NCI-H146 treated with DMSO at 0.1 percent for 48 hours (cell line): Measurements from ENCODE around the gene MLF2.

Source experiments
- DNase-seq: peaks from one replicate; lab custom pipeline; 2025; ENCODE audit not compliant: unreplicated experiment; lab: John Stamatoyannopoulos, UW

The MLF2 gene

GRCh38 chr12:6778574-6779550, 25.9 kb upstream of the MLF2 start:
- DNase-seq: peak; percentile 96

DNA sequence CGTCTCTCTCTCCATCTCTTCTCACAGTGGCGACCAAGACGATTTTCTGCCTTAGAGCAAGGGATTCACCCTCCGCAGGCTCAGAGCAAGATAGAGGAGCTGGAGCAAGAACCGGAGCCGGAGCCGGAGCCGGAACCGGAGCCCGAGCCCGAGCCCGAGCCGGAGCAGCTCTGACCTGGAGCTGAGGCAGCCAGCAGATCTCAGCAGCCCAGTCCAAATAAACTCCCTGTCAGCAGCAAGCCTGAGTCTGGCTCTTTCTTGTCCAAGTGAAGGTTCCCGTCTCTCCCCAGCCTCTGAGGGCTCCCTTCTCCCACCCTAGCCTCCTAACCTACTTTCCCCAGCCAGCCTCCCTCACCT, 25.3 kb upstream of the MLF2 start:
- DNase-seq: no peak

- no peak for DNase-seq
Measured at GRCh38 chr12:6777386-6777785, 24.4 kb upstream of the MLF2 start.

DNA sequence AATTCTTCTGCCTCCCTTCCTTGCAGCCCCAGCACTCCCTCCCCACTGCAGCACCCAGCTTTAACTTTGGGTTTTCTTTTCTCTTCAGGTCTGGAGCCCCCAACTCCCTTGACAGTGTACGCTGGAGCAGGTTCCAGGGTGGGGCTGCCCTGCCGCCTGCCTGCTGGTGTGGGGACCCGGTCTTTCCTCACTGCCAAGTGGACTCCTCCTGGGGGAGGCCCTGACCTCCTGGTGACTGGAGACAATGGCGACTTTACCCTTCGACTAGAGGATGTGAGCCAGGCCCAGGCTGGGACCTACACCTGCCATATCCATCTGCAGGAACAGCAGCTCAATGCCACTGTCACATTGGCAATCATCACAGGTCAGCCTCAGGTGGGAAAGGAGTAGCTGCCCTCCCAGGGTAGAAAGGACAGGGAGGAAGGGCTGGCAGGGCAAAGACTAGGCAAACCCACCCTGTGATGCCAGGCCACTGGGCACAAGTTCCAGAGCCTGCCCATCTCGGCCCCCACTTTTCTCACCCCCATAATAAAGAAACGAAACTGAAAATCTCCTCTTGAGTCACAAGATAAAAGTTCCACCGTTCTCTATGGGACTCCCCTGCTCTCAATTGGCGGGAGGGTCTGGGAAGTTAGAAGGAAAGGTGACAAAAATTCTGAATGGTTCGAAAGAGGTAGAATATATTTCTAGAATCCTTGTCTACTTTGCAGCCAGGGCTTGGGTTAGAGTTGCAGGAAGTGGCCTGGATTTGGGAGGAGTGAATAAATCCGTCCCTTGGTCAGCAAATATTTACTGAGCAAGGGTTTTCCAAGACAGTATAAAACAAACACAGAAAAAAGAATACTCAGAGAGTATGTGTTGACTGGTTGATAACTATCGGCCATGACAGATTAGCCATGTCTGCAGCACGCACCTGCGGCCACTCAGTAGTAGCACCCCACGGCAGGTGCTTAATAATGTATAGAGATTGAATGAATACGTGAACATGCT, 22.5 kb upstream of the MLF2 start:
- no peak for DNase-seq

GRCh38 chr12:6774499-6775062, 21.6 kb upstream of the MLF2 start:
- DNase-seq: no peak

DNA sequence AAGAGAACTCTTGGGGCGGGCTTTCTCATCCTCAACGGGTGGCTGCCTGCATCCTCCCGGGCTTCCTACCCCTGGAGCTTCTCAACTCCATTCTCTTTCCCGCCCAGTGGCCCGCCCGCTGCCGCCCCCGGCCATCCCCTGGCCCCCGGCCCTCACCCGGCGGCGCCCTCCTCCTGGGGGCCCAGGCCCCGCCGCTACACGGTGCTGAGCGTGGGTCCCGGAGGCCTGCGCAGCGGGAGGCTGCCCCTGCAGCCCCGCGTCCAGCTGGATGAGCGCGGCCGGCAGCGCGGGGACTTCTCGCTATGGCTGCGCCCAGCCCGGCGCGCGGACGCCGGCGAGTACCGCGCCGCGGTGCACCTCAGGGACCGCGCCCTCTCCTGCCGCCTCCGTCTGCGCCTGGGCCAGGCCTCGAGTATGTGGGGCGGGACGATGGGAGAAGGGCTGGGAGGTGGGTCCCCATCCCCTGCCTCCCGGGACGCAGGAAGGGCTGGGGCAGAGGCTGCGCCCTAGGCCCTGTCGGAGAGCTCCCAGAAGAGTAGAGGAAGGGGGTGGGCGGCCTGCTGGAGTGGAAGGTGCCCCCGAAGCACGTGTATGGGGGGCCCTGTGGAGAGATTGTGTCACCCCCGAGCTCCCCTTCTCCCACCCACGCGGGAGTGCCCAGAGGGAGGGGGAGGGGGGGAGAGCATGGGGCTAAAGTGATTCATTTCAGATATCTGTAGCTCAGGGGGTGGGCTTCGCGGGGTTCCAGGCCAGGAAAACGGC, 20.8 kb upstream of the MLF2 start:
- no peak for DNase-seq

DNA sequence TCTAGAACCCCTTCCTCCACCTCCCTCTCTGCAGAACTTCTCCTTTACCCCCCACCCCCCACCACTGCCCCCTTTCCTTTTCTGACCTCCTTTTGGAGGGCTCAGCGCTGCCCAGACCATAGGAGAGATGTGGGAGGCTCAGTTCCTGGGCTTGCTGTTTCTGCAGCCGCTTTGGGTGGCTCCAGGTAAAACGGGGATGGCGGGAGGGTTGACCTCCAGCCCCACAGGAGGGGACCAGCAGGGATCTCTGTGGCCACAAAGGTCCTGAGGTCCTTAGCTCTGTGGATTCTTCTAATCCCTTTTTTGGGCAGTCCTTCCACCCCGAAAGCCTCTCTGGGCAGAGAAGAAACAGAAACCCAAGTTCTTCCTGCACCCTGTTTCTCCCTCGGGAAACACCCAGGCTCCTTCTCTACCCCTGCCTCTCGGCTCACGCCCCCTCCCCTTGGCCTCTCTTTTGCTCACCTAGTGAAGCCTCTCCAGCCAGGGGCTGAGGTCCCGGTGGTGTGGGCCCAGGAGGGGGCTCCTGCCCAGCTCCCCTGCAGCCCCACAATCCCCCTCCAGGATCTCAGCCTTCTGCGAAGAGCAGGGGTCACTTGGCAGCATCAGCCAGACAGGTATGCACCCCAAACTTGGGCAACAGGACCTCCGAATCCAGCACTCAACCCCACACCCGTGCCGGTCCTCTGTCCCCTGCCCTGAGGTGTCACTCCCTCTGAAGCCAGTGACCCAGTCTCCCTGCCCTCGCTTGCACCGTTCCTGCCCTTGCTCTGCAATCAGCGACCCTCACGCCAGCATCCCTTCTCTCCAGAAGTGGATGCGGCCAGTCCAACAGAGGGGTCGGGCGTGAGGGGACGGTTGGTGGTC, 20.0 kb upstream of the MLF2 start:
- no peak for DNase-seq

GRCh38 chr12:6772331-6772695, 19.4 kb upstream of the MLF2 start, which contains the start of gene LAG3:
Gene LAG3 (plus strand): TSS chr12:6772520. CDS start chr12:6772853, 333 bp downstream.
- DNase-seq: no peak

DNA sequence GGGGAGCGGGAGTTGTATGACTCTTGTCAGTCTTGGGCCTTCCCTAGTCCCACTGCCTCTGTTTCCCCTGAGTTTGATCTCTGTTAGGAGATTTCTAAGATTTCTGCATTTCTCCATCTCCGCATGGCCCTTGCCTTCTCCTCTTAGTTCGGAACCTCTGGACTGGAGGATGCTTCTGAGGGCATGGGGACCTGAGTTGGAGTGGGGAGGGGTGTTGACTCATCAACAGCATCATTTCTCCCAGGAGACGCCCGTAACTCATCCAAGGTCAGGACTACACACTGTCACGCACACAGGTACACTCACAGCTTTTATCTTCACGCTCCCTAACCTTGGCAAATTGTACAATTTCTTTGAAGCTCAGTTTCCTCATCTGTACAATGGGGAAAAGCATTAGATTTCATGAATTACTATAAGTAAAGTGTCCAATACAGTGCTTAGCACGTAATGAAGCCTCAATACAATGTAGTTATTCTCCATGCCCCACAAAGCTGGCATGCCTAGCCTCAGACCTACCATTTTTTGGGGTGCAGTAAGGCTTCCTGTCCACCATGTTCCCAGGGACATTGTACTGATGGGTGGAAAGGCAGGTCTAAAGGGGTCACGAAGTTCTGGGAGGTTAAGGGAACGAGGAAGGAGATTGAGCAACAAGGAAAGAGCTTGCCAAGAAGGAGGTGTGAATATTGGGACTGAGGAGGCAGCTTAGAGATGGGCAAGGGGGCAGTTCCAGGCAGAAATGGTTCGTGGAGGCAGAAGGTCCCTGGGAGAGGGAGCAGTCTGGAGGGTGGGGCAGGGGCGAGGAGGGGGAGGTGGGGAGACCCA, 18.8 kb upstream of the MLF2 start:
- DNase-seq: no peak

GRCh38 chr12:6771091-6771495, 18.2 kb upstream of the MLF2 start:
- DNase-seq: no peak

DNA sequence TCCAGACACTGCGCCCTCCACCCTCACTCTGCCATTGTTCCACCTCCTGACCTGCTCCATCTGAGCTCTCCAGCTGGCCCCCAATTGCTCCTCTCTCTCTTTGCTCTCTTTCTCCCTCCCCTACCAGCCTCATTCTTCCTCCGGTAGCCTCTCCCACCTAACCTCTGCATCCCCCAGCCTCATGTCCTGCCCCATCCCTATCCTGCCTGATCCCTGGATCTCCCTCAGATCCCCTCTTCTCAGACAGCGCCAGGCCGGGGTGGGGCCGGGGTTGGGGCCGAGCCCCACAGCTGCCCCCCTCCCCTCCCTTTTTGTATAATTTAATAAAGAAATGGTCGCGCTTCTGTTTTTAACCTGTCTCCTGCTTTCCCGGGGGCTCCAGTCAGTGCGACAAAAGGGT, 17.7 kb upstream of the MLF2 start:
- no peak for DNase-seq

DNA sequence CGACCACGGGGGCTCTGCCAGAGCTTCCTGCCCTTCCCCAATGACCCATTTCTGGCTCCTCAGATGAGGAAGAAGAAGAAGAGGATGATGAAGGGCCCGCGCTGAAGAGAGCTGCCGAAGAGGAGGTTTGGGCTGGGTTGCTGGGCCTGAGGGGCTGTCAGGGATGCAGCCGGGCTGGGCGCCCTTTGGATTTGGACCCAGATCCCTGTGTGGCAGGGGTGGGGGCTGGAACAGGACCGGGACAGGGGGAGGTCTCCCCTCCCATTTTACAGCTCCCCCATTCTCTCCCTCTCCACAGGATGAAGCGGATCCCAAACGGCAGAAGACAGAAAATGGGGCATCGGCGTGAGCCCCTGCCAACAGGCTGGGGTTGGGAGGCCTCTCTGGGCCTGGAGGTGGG, 17.2 kb upstream of the MLF2 start:
- no peak for DNase-seq

DNA sequence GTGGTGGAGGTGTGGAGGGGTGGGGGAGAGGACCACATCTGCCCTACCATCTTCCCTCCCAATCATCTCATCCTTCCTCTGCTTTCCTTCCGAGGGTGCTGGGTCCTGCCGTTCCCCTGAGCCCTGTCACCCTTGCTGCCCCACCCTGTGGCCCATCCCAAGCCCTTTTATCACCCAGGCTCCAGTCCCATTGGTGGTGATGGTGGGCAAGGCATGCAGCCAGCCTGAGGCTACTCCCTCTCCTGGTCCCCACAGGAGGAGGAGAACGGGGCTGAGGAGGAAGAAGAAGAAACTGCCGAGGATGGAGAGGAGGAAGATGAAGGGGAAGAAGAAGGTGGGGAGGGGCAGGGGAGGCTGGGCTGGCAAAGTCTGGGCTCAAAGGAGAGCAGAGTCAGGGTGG, 16.7 kb upstream of the MLF2 start:
- DNase-seq: no peak

- DNase-seq: no peak
Measured at GRCh38 chr12:6768990-6769389, 16.0 kb upstream of the MLF2 start.

DNA sequence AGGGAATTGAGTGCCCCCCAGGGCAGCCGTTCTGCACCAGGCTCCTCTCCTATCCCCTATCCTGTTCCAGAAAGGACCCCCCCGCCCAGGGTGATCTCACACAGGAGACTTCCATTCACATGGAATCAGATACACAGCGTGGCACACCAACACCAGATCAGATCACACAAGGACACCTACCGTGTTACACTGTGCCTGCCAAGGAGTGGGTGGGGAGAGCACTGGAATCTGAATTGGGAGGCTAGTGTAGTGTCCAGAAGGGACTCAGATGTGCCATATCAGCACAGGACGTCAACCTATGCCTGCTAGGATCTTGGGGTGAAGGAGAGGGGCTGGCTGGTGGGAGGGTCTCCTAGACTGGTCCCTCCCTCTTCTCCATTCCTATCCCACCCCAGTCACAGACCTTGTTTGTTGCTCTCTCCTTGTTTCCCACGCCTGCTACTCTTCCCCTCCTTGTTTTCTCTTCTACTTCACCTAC, 15.5 kb upstream of the MLF2 start:
- DNase-seq: no peak

DNA sequence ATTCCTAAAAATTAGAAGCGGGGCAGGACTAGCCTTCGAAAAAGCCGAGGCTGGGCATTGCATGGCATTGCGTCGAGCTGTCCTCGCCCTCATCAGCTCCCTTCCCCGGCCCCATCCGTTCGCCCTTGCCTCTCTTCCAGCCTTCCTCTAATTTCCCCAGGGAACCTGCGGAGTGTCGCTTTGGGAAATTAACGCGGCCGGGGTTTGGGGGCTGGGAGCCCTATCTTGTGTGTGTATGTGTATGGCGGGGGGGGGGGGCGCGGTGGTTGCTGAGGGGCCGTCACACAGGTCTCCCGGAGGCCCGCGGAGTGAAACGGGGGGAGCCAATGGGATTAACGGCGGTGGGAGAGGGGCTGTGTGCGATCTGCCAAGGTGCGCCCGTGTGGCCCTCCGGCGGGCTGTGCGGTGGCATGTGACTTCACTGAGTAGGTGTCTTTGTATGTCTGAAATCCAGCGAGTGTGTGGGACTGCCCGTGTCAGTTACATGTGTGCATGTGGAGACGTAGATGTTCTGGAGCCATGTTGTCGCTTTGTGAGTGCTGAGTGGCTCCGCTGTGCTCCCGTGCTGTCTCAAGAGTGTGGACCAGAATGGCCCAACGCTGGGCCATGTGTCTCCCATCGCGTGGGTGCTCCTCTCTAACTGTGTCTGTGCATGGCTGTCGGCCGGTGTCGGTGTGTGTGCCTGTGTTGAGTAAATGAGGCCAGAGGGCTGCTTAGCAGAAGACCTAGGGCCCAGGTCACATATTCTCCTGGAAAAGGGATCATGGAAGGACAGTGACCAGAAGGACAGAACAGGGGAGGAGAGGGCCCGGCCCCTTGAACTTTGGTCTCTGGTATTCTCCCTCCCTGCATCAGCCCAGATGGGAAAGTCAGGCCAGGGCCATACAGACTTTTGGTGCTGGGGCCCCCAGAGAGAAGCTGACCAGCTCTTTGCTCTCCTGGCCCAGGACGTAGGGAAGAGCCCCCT, 14.7 kb upstream of the MLF2 start:
- DNase-seq: no peak

DNA sequence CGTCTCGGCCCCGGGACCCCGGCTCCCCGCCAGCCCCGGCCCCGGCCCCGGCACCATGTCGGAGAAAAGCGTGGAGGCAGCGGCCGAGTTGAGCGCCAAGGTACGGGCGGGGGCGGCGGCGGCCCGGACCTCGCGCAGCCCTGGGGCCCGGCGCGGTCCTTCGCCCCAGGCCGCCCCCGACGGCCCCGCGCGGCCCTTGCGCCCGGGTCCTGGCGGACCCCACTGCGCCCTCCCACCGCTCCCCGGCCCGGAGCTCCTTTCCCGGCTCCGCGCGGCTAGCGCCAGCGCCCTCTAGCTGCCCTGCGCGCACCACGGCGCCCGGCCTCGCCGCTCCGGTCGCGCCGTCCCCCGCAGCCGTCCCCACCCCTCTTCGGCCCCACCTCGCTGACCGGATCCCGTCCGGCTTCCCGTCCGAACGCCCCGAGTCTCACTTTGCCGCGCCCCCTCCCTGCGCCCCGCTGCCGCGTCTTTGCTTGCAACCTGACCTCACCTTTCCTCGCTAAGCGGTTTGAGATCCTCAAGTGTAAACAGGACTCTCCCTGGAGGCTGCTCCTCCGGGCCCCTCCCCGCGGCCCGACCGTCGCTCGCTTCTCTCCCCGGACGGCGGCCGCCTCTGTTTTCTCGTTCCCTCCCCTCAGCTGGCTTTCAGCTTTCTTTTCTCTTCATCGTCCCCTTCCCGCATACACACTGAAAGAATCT, 13.9 kb upstream of the MLF2 start:
- peak; percentile 45 for DNase-seq
